Hepatocyte (in vitro differentiated cells): ENCODE results near the gene KLHL18.

Source experiments
- EZH2 ChIP-seq: fragments of 200-600 bp; sonication (generic); IDR thresholded peaks from 2 replicates; pipeline ENCODE4 v1.6.1; 2016; ENCODE audit warnings: antibody characterized with exemption, mild to moderate bottlenecking, borderline replicate concordance
- EZH2phosphoT487 ChIP-seq: fragments of 200-600 bp; sonication (generic); IDR thresholded peaks from one replicate; pipeline ENCODE4 v1.6.1; 2018; ENCODE audit warnings: antibody characterized with exemption, mild to moderate bottlenecking, low read depth, moderate library complexity; ENCODE audit not compliant: unreplicated experiment, severe bottlenecking
- TF ChIP-seq, protein P1 (sequence below): fragments of 200-600 bp; sonication (generic); IDR thresholded peaks from 2 replicates; pipeline ENCODE4 v1.5.1; 2016; ENCODE audit warnings: antibody characterized with exemption, mild to moderate bottlenecking; ENCODE audit not compliant: poor library complexity

DNA sequence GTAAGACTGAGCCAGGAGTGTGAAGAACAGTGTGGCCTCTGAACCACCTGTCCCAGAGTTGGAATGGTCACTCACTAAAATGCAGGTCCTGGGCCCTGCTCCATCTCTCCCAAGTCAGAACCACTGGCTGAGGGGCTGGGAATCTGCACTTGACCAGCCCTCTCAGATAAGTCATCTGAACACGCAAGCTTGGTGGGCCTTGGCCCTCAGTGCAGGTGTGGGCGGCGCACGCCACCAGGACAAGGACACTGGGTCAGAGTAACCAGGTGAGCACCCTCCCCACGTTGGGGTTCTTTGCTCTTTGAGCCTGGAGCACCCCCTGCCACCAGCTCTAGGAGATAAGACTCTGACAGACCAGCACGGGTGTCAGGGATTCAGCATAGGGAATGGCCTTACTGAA, 42.8 kb upstream of the KLHL18 start:
- TF ChIP-seq, protein P1, sequence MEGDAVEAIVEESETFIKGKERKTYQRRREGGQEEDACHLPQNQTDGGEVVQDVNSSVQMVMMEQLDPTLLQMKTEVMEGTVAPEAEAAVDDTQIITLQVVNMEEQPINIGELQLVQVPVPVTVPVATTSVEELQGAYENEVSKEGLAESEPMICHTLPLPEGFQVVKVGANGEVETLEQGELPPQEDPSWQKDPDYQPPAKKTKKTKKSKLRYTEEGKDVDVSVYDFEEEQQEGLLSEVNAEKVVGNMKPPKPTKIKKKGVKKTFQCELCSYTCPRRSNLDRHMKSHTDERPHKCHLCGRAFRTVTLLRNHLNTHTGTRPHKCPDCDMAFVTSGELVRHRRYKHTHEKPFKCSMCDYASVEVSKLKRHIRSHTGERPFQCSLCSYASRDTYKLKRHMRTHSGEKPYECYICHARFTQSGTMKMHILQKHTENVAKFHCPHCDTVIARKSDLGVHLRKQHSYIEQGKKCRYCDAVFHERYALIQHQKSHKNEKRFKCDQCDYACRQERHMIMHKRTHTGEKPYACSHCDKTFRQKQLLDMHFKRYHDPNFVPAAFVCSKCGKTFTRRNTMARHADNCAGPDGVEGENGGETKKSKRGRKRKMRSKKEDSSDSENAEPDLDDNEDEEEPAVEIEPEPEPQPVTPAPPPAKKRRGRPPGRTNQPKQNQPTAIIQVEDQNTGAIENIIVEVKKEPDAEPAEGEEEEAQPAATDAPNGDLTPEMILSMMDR, result no peak
- no peak for TF ChIP-seq EZH2
- no peak for TF ChIP-seq EZH2phosphoT487
